ENCODE measurements around the gene KHDC1. TPM values are rescaled to one million over a fixed set of nuclear protein-coding genes. Genes with fewer than 3 reads are reported as not detected.
"Not testable (repeated sequence)": the region's sequence is repeated elsewhere in the genome, so short reads cannot be mapped to it uniquely, and the experiment has no call there.

The KHDC1 gene, protein sequence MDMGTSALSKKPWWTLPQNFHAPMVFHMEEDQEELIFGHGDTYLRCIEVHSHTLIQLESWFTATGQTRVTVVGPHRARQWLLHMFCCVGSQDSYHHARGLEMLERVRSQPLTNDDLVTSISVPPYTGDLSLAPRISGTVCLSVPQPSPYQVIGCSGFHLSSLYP
- 1.9 and 2.3 TPM in 2 replicates for total RNA-seq (2014; rRNA removed; shearing (Covaris generic))

DNA sequence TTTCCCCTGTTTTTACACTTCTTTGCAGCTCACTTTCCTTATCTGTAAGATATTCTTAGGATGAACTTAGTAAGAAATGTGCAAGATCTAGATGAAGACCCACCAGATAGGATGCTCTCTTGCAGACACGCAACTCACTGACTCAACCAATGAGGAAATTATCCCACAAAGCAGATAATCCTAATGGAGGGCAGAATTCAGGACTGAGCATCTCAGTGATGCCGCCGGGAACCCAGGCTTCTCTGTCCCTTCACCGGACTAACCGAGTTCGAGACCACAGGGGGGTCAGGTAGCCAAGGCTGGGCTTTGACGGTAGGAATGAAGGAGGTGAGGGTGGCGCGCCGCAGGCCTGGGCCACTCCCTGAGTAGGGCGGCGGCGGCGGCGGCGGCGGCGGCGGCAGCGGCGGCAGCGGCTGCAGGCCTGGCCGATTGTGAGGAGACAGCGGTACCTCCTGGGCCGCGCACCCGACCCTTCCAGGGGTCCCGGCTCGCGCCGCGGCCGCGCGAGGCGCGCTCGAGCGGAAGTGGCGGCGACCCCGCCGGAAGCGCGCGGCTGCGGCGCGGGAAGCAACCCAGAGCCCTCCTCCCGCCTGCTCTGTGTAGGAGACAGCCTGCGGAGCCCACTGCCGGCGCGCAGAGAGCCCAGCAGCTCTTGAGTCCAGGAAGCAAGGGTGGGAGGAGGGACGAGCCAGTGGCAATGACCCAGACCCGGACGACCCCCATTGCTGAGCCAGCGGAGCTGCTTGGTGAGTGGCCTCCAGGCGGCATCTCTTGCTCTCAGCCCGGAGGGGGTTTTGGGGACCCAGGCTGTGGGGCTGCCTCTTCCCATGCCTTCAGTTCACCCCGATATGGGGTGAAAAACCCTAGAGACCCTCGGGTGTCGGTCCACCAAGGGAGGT, at the start of gene KHDC1:
Gene KHDC1, minus strand, starts transcription at position 526 of the 899 bp plus-strand sequence. CDS start 20,679 bp downstream, outside the sequence.
- DNase-seq (ENCODE audit: low spot score): peak; percentile 71
- in situ Hi-C loops (cut with HindIII; ENCODE audit: low sequenced_read_pairs): no loop called here

- in situ Hi-C loops (cut with HindIII; ENCODE audit: low sequenced_read_pairs); DNase-seq (ENCODE audit: low spot score): not testable (repeated sequence)
Observed at GRCh38 chr6:73310503-73310845, 47.5 kb upstream of the KHDC1 start.

- in situ Hi-C loops (cut with HindIII; ENCODE audit: low sequenced_read_pairs): no loop called here
- peak; percentile 76 for DNase-seq (ENCODE audit: low spot score)
Observed at GRCh38 chr6:73309785-73310502, 46.9 kb upstream of the KHDC1 start.

DNA sequence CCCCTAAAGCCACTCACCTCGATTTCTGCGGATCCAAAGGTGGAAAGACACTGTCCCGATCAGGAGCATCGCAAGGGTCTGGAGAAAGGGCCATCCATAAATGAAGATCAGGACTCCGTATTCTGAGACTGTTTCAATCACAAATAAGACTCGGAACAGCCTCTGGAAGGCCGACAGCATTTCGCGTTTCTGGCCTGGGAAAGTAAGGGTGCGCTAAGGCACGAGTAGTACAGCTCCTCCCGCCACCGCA, 46.5 kb upstream of the KHDC1 start:
- in situ Hi-C loops (cut with HindIII; ENCODE audit: low sequenced_read_pairs): no loop called here
- DNase-seq (ENCODE audit: low spot score): peak; percentile 64

GRCh38 chr6:73308712-73309534, 45.9 kb upstream of the KHDC1 start:
- in situ Hi-C loops (cut with HindIII; ENCODE audit: low sequenced_read_pairs): no loop called here
- DNase-seq (ENCODE audit: low spot score): peak; percentile 63

- in situ Hi-C loops (cut with HindIII; ENCODE audit: low sequenced_read_pairs); DNase-seq (ENCODE audit: low spot score): not testable (repeated sequence)
Observed at GRCh38 chr6:73303773-73304172, 40.8 kb upstream of the KHDC1 start.

GRCh38 chr6:73302339-73302738, 39.3 kb upstream of the KHDC1 start:
- no peak for DNase-seq (ENCODE audit: low spot score)
- in situ Hi-C loops (cut with HindIII; ENCODE audit: low sequenced_read_pairs): no loop called here

DNA sequence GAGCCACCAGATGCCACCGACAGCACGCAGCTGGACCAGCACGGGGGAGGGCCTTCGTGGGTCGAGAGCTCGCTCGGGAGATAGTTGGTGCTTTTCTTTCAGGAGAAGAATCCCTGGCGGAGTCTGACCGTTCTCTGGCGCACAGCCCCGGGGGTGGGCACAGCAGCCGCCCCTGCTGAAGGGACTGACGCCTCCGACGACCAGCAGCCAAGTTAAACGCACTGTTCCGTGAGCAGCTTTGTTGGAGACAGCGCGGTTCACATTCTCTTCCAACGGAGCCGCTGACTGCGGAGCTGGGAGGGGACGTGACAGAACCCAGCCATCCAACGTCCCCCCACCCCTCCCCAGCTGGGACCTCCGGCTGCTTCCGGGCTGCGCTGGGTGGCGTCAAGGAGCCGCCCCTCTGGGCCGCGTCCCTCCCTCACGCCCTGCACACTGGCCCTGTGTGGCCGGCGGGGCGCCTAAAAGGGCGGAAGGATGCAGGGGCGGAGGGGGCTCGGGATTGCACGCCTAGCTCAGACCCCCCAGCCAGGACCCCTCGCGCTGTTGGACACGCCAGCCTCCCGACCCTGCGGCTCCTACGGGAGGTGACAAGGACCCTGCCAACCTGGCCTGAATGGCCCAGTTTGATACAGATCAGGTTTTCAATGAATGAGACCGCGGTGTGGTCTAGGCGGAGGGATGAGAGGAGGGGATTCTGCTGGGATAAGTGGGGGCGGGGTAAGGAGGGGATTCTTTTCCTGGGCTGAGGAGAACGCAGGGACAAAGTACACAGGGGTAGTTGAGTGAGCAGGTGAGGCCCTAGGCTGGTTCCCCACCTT, 36.4 kb upstream of the KHDC1 start:
- no peak for DNase-seq (ENCODE audit: low spot score)
- in situ Hi-C loops (cut with HindIII; ENCODE audit: low sequenced_read_pairs): no loop called here

DNA sequence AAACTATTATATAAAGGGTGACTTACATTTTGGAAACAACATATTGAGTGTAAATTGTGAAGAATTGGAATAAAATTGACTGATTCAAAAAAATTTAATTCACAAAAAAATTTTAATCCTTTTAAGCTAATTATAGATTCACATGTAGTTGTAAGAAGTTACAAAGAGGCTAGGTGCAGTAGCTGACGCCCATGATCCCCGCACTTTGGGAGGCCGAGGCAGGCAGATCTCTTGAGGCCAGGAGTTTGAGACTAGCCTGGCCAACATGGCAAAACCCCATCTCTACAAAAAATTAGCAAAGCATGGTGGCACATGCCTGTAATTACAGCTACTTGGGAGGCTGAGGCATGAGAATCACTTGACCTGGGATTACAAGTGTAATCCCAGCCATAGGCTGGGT, 30.3 kb upstream of the KHDC1 start:
- in situ Hi-C loops (cut with HindIII; ENCODE audit: low sequenced_read_pairs): no loop called here

GRCh38 chr6:73290435-73290834, 27.4 kb upstream of the KHDC1 start:
- in situ Hi-C loops (cut with HindIII; ENCODE audit: low sequenced_read_pairs): no loop called here
- DNase-seq (ENCODE audit: low spot score): no peak

More for the DNA sequence above, 30.3 kb upstream of the KHDC1 start:
- DNase-seq (ENCODE audit: low spot score): no peak

DNA sequence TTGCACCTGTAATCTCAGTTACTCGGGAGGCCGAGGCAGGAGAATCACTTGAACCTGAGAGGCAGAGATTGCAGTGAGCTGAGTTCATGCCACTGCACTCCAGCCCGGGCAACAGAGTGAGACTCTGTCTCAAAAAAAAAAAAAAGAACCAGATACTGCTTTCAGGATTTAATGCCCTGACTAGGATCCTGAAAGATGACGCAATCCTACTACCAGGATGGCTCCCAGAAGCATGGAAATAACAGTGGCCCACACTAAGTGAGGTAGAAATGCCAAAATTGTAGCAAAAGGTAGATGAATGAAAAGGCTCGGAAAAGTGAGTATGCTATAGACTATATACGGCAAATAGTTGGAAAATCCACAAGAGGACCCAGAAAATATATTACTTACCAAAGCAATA, 23.8 kb upstream of the KHDC1 start:
- in situ Hi-C loops (cut with HindIII; ENCODE audit: low sequenced_read_pairs): no loop called here
- no peak for DNase-seq (ENCODE audit: low spot score)

DNA sequence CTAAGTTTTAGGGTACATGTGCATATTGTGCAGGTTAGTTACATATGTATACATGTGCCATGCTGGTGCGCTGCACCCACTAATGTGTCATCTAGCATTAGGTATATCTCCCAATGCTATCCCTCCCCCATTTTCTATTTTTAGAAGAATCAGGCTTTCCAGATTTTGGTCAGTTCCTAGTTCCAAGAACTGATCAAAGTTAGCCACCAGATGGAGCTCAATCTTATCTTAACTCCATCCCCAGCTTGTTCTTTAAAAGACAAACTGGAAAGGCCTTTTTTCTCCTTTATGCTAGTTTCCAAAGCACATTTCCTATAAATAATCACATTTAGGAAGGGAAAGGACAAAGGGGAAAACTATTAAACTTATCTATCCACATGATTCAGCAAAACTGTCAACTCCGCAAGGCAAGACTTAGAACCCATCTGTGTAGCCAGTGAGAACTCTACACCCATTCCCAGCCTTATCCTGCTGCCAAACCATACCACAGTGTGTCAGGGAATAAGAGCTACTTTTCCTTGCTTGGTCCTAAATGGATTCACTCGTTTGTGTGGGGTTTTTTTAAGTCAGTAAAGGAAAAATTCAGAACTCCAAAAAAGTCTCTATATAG, 22.8 kb upstream of the KHDC1 start:
- in situ Hi-C loops (cut with HindIII; ENCODE audit: low sequenced_read_pairs): no loop called here
- DNase-seq (ENCODE audit: low spot score): peak; percentile 78

- in situ Hi-C loops (cut with HindIII; ENCODE audit: low sequenced_read_pairs): no loop called here
- DNase-seq (ENCODE audit: low spot score): no peak
Observed at GRCh38 chr6:73282871-73283270, 19.9 kb upstream of the KHDC1 start.

- in situ Hi-C loops (cut with HindIII; ENCODE audit: low sequenced_read_pairs): not testable (repeated sequence)
Observed at GRCh38 chr6:73281684-73282083, 18.7 kb upstream of the KHDC1 start.

GRCh38 chr6:73269296-73269695, 6.3 kb upstream of the KHDC1 start:
- in situ Hi-C loops (cut with HindIII; ENCODE audit: low sequenced_read_pairs): not testable (repeated sequence)

More at GRCh38 chr6:73281684-73282083, 18.7 kb upstream of the KHDC1 start:
- DNase-seq (ENCODE audit: low spot score): not testable (repeated sequence)

GRCh38 chr6:73268896-73269295, 5.9 kb upstream of the KHDC1 start:
- DNase-seq (ENCODE audit: low spot score); in situ Hi-C loops (cut with HindIII; ENCODE audit: low sequenced_read_pairs): not testable (repeated sequence)

More at GRCh38 chr6:73269296-73269695, 6.3 kb upstream of the KHDC1 start:
- DNase-seq (ENCODE audit: low spot score): not testable (repeated sequence)

DNA sequence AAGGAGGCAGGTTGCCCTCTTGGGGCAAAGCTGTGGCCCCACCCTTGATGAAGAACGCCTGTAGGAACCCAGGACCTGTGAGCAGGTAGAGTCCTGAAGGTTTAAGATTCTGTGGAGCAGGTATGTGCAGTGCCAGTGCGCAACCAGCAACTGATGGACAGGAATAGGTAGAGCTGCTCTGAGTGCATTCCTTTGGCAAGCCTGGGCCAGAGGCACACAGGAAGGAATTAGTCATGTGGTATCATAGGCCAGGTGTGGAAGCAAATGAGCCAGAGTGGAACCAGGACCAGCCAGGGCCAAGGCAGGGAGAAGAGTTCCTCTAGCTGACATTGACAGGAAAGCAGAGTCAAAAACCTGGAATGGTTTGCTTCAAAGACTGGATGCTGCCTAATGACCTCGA, 1.4 kb upstream of the KHDC1 start:
- DNase-seq (ENCODE audit: low spot score): peak; percentile 29
- in situ Hi-C loops (cut with HindIII; ENCODE audit: low sequenced_read_pairs): no loop called here

- in situ Hi-C loops (cut with HindIII; ENCODE audit: low sequenced_read_pairs): no loop called here
Observed at GRCh38 chr6:73263570-73263909, 544 bp upstream of the KHDC1 start.

More at GRCh38 chr6:73263570-73263909, 544 bp upstream of the KHDC1 start:
- peak; percentile 51 for DNase-seq (ENCODE audit: low spot score)
